T-helper 17 cell (primary cell): ENCODE data around the gene SCYGR4. TPM values are rescaled to one million over a fixed set of nuclear protein-coding genes. Genes with fewer than 3 reads are reported as not detected.
"Not testable (repeated sequence)": the region's sequence is repeated elsewhere in the genome, so short reads cannot be mapped to it uniquely, and the experiment has no call there.

Experiments used
- ATAC-seq: fragments of 150-1000 bp; cut with Tn5 transposase; 2 replicates; pipeline ENCODE4 v1.10.0; 2021; ENCODE audit warnings: mild to moderate bottlenecking, moderate library complexity
- DNase-seq, 3 donors: peaks; one replicate each; pipeline versions ENCODE4 v3.0.0 to v3.0.0-alpha.2; 2020 to 2021
- H3K9me3 ChIP-seq: one replicate; pipeline ENCODE4 v1.7.0; 2013; ENCODE audit warnings: low read length, mild to moderate bottlenecking; ENCODE audit not compliant: control insufficient read depth, poor library complexity, severe bottlenecking
- H3K27ac Mint-ChIP-seq: one replicate; pipeline ENCODE4 v1.8.0; 2022; ENCODE audit warnings: mild to moderate bottlenecking, moderate library complexity, mixed read lengths
- H3K27me3 Mint-ChIP-seq: one replicate; pipeline ENCODE4 v1.8.0; 2022; ENCODE audit warnings: mixed read lengths
- H3K36me3 Mint-ChIP-seq: one replicate; pipeline ENCODE4 v1.8.0; 2022; ENCODE audit warnings: low read depth, mixed read lengths
- H3K4me1 Mint-ChIP-seq: one replicate; pipeline ENCODE4 v1.8.0; 2022; ENCODE audit warnings: mild to moderate bottlenecking, mixed read lengths
- H3K4me3 Mint-ChIP-seq: one replicate; pipeline ENCODE4 v1.8.0; 2022; ENCODE audit warnings: mild to moderate bottlenecking, moderate library complexity, mixed read lengths
- total RNA-seq, 4 donors: library from RNA in 2 of 4; stranded (reverse) in 2 of 4; gene quantifications; one replicate each; pipeline ENCODE4 v1.2.3 and lab custom pipeline; 2022 to 2026

Gene SCYGR4
- total RNA-seq, 2 donors from 2014 or later: 0.99 TPM; not detected in 1

DNA sequence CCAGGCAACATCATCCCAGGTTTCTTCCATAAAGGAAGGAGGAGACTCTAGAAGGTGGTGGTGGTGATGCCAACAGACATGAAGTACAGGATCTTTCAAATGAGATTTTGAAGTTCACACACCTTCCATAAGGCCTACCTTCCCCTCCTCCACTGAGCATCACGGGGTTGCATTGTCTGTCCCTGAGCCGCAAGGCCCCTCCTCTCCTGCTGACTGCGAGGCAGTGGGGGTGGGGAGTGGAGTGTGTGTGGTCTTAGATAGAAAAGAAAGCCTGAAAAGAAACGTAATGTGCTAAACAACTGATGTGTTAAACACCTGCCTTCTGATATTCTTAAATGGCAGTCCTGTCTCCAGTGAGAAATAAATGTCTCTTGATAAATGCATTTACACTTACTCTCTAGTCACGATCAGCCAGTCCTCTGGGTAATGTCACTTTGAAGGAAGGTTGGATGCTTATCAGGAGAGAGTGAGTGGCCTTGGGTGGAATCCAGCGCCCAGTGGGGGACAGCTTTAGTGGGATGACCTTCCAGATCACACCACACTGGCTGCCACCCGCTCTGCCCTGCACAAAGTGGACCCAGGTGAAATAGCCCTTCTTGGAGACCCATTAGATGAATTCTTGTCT is 43.8 kb downstream of the SCYGR4 start:
- peaks cover 3% of the 10 kb centered on the region for H3K4me1 Mint-ChIP-seq
- no peak overlapping the region for H3K4me3 Mint-ChIP-seq
- no peak overlapping the region for H3K27ac Mint-ChIP-seq
- H3K27me3 Mint-ChIP-seq: no peaks in the 10 kb centered on the region
- H3K9me3 ChIP-seq: no peaks in the 10 kb centered on the region
- peaks cover 2% of the 10 kb centered on the region for H3K36me3 Mint-ChIP-seq
- ATAC-seq (no peak), DNase-seq (no peak)

DNA sequence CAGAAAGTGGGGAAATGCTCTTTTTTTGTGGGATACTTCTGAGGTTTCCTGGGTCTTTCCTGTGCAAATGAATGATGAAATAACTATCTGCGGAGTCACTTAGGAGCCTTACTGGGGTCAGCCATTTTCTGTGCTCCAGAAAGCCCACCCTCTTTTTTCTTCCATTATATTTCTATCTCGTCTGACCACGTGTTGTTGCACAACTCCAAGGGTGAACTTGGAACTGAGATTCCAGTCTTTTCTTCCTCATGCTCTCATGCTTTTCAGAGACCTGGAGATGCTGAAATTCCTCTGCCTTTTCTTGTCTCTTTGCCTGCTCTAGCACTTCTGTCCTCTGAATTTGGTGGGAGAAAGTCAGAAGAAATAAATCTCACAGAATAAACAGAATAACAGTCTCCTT is 44.5 kb downstream of the SCYGR4 start:
- H3K4me1 Mint-ChIP-seq: peaks cover 3% of the 10 kb centered on the region
- H3K27ac Mint-ChIP-seq: no peak overlapping the region
- DNase-seq: no peak
- H3K4me3 Mint-ChIP-seq: no peak overlapping the region
- peaks cover 2% of the 10 kb centered on the region for H3K36me3 Mint-ChIP-seq
- ATAC-seq: no peak
- no peaks in the 10 kb centered on the region for H3K27me3 Mint-ChIP-seq
- no peaks in the 10 kb centered on the region for H3K9me3 ChIP-seq

DNA sequence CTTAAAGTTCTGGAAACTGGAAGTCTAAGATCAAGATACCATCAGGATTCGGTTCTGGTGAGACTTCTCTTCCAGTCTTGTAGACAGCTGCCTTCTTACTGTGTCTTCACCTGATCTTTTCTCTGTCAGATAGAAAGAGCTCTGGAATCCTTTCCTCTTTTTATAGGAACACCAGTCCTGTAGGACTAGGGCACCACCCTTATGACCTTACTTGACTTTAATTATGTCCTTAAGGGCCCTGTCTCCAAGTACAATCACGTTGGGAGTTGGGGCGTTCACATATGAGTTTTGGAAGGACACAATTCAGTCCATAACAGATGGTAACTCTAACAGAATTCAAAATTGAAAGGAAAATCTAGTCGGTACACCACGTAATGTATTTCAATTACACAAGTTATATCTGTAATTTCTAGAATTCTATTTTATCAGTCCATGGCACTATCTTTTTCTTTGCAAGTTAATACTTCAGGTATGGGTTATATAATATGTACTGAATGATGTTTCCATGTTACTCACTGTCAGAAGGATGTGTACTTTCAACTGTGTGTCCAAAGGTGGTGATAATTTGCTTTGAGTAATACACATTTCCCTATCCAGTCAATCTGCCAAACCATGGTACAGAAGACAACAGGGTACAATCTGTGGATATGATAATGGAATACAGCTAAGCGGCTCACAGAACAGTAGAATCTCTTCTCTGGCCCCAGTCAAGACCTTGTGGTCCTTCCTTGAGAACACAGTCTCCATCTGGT is 48.1 kb downstream of the SCYGR4 start:
- Mint-ChIP-seq H3K4me1 (peaks cover 3% of the 10 kb centered on the region), H3K36me3 (peaks cover 2% of the 10 kb centered on the region), H3K4me3 (no peak overlapping the region), H3K27me3 (peaks cover 14% of the 10 kb centered on the region), H3K27ac (no peak overlapping the region)
- ATAC-seq: no peak
- DNase-seq: no peak
- no peaks in the 10 kb centered on the region for H3K9me3 ChIP-seq

DNA sequence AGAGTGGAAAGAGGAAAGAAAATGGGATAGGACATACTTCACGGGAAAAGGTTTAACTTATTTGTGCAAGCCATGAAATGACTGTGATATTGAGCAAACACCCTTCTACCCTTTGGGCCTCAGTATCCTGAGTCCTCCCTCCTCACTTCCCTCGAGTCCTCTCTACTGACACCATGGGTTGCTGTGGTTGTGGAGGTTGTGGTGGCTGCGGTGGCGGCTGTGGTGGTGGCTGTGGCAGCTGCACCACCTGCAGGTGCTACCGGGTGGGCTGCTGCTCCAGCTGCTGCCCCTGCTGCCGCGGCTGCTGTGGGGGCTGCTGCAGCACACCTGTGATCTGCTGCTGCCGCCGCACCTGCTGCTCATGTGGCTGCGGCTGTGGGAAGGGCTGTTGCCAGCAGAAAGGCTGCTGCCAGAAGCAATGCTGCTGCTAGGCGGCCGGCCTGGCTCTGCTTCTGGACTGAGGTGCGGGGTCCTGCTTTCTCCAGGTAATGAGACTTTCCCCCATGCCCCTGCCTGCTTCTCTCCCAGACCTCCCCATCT is 49.4 kb downstream of the SCYGR4 start, which contains the start of gene SCYGR5:
SCYGR5 (plus strand) TSS at position 174 of the 540 bp plus-strand sequence; CDS start at position 174, 0 bp downstream.
- not testable (repeated sequence) for H3K36me3 Mint-ChIP-seq, DNase-seq, H3K4me1 Mint-ChIP-seq, H3K9me3 ChIP-seq, H3K27ac Mint-ChIP-seq, ATAC-seq, H3K4me3 Mint-ChIP-seq
- H3K27me3 Mint-ChIP-seq: peaks cover 16% of the 10 kb centered on the region

Other genes with a start within 250 kb of the SCYGR4 start
- gene TM4SF20, start 238.2 kb upstream of the SCYGR4 start, total RNA-seq: not detected
- not detected for gene SCYGR1, start 229.5 kb upstream of the SCYGR4 start, total RNA-seq
- gene AGFG1, start 145.3 kb upstream of the SCYGR4 start, total RNA-seq: 10 to 100 TPM; 66.6 to 68.3 TPM
- gene SCYGR2, start 18.6 kb upstream of the SCYGR4 start, total RNA-seq: not detected
- not detected for gene SCYGR3, start 2.7 kb upstream of the SCYGR4 start, total RNA-seq
- not detected for gene SCYGR5, start 49.3 kb downstream of the SCYGR4 start, total RNA-seq
- not detected for gene SLC19A3, start 100.5 kb downstream of the SCYGR4 start, total RNA-seq
- not detected for gene SCYGR6, start 107.3 kb downstream of the SCYGR4 start, total RNA-seq
- gene SCYGR7, start 110.8 kb downstream of the SCYGR4 start, total RNA-seq: not detected
- not detected for gene SCYGR8, start 128.4 kb downstream of the SCYGR4 start, total RNA-seq
- 10 to 100 TPM; 24.3 to 39.7 TPM for gene CCL20, start 196.3 kb downstream of the SCYGR4 start, total RNA-seq